Keratinocyte (primary cell): ENCODE data around the gene EHBP1.

ENCODE experiments used
- CTCF ChIP-seq, 3 experiments: IDR thresholded peaks in 1 of 3; conservative IDR thresholded peaks in 1 of 3; optimal IDR thresholded peaks in 1 of 3; 2 replicates in 2 of 3; 3 replicates in 1 of 3; pipeline versions ENCODE3 to v1.5.1; 2011; ENCODE audit warnings: low read length in 3 of 3, mild to moderate bottlenecking in 3 of 3, moderate library complexity in 2 of 3, control low read depth in 1 of 3, inconsistent platforms in 1 of 3; ENCODE audit not compliant: insufficient read depth in 2 of 3; ENCODE audit errors: extremely low read depth in 1 of 3
- EZH2 ChIP-seq: IDR thresholded peaks from one replicate; pipeline ENCODE4 v1.6.1; 2012; ENCODE audit warnings: inconsistent platforms, mild to moderate bottlenecking, low read length, moderate library complexity

DNA sequence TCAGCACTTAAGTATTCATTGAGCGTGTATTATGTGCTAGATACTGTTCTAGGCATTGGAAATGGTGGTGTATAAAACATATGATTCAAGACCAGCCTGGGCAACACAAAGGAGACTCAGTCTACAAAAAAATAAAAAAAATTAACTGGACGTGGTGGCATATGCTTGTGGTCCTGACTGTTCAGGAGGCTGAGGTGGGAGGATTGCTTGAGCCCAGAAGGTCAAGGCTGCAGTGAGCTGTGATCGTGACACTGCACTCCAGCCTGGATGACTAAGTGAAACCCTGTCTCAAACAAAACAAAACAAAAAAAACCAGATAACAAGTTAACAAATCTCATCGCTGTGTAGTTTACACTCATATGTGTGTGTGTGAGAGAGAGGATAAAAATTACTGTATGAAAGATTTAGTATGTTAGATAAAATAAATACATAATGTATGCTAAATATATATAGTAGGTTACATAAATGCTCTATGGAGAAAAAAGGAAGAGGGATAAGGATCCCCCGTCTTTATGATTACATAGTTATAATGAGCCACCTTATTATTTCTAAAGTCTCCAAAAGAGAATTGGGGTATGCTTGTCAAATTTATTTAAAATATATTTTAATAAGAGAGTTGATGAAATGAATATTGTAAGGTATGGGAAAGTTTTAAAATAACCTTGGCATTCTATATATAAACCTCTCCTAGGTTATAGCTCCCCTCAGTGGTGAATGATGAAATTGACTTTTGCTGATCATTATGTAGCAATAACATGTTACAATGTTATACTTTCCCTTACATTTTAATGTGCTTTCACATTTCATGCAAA is 69.2 kb downstream of the EHBP1 start:
- TF ChIP-seq CTCF (optimal IDR thresholded peaks at IDR 0.05 in 1 of 3, IDR thresholded peaks at IDR 0.05 in 1 of 3, conservative IDR thresholded peaks at IDR 0.05 in 1 of 3; ENCODE audit: extremely low read depth in 1 of 3, insufficient read depth in 2 of 3, low read length in 3 of 3) (peak in 2 of 3 experiments; percentile 43 to 47), EZH2 (no peak)
